Spleen (tissue), 11 donors: ENCODE results near the gene FBXL16. TPM values are rescaled to one million over a fixed set of nuclear protein-coding genes. Genes with fewer than 3 reads are reported as not detected.

ENCODE experiments used
- DNase-seq: peaks from one replicate; pipeline ENCODE4 v3.0.0-alpha.2; 2020
- H3K27ac ChIP-seq, 8 donors: fragments of 200-600 bp; sonication (generic) in 7 of 8; 1 replicate in 4 of 8; 2 replicates in 4 of 8; pipeline versions ENCODE4 v1.5.0 to v1.8.0; 2016 to 2021; ENCODE audit warnings: inconsistent platforms in 4 of 8, mild to moderate bottlenecking in 4 of 8, moderate library complexity in 1 of 8
- H3K27me3 ChIP-seq, 7 donors: fragments of 200-600 bp; sonication (generic) in 6 of 7; replicated peaks in 1 of 7; 1 replicate in 4 of 7; 2 replicates in 3 of 7; pipeline versions ENCODE4 v1.5.0 to v1.8.0; 2016 to 2021; ENCODE audit warnings: inconsistent platforms in 3 of 7, mild to moderate bottlenecking in 1 of 7
- H3K36me3 ChIP-seq, 6 donors: fragments of 200-600 bp; sonication (generic) in 5 of 6; 1 replicate in 4 of 6; 2 replicates in 2 of 6; pipeline versions ENCODE4 v1.5.0 to v1.8.0; 2016 to 2021; ENCODE audit warnings: inconsistent platforms in 2 of 6
- H3K4me1 ChIP-seq, 6 donors: fragments of 200-600 bp; sonication (generic) in 5 of 6; 1 replicate in 3 of 6; 2 replicates in 3 of 6; pipeline versions ENCODE4 v1.5.0 to v1.8.0; 2016 to 2021; ENCODE audit warnings: inconsistent platforms in 3 of 6
- H3K4me3 ChIP-seq, 8 donors: fragments of 200-600 bp; sonication (generic) in 7 of 8; 1 replicate in 4 of 8; 2 replicates in 4 of 8; pipeline versions ENCODE4 v1.5.0 to v1.8.0; 2016 to 2021; ENCODE audit warnings: inconsistent platforms in 4 of 8, mild to moderate bottlenecking in 4 of 8, moderate library complexity in 2 of 8
- H3K9me3 ChIP-seq, 8 donors: fragments of 200-600 bp; sonication (generic) in 7 of 8; 1 replicate in 4 of 8; 2 replicates in 4 of 8; pipeline versions ENCODE4 v1.5.0 to v1.8.0; 2016 to 2021; ENCODE audit warnings: inconsistent platforms in 4 of 8
- CTCF ChIP-seq, 11 experiments: fragments of 200-600 bp in 7 of 11; fragments of 450-650 bp in 4 of 11; sonication (generic) in 4 of 11; IDR thresholded peaks in 8 of 11; conservative IDR thresholded peaks in 3 of 11; 1 replicate in 7 of 11; 2 replicates in 4 of 11; pipeline versions ENCODE4 v1.4.0 to v1.8.0; 2016 to 2021; ENCODE audit warnings: antibody characterized with exemption in 11 of 11, inconsistent platforms in 4 of 11, mild to moderate bottlenecking in 1 of 11
- POLR2A ChIP-seq, 3 donors: fragments of 450-650 bp; IDR thresholded peaks; one replicate each; pipeline ENCODE4 v1.5.1; 2017; ENCODE audit warnings: antibody characterized with exemption in 3 of 3, mild to moderate bottlenecking in 1 of 3
- POLR2AphosphoS5 ChIP-seq, 3 donors: sonication (generic); formaldehyde crosslinking; IDR thresholded peaks; one replicate each; pipeline ENCODE4 v1.5.1; 2017; ENCODE audit warnings: antibody characterized with exemption in 3 of 3
- WGBS, 5 donors: extraction: QIAGEN DNeasy Blood & Tissue Kit in 3 of 5; methylation state at CpG; one replicate each; pipeline versions ENCODE4 v1.1.5 to v1.1.7; 2013 to 2018; 5-methylcytosine and 5-hydroxymethylcytosine counted together
- intact Hi-C: fragments of 100-400 bp; cut with DNase I; formaldehyde crosslinking; loops from one replicate; pipeline ENCODE4 v1.15.0; 2023; ENCODE audit warnings: low total_unique reads
- polyA plus RNA-seq, 3 donors: library from polyadenylated mRNA; stranded (reverse); fragments of 200-250 nt; gene quantifications; one replicate each; pipeline ENCODE4 v1.2.1, GENCODE V29; 2013
- total RNA-seq, 7 donors: library from RNA; depleted of rRNA in 3 of 7; stranded (reverse); fragments of >200 nt in 3 of 7; fragmentation: NEBNext Ultra II Directional in 4 of 7; extraction: Animal tissue kit (Norgen Biotek cat#: 25700) in 4 of 7; gene quantifications; one replicate each; pipeline versions ENCODE4 v1.1.0 to v1.2.1, GENCODE V29; 2016 to 2021
- donor health status: healthy with polysubstance abuse.
- donor health status: DM: no; HTN: no; CAD: no; lungs with moderate emphysema.
- donor health status: DM: no; HTN: no; CAD: no.
- donor health status: Bipolar disorder and iron deficiency.
- donor health status: healthy.
- donor health status: DM: no; HTN: no; CAD: no.
- donor health status: DM: yes; HTN: yes; CAD: no.

Gene FBXL16
- total and polyA plus RNA-seq, 10 donors, result 0.48 to 2.6 (median 1.5) TPM

- H3K27me3 ChIP-seq, result peaks cover 0 to 42% (median 18%) of the 10 kb centered on the region in 7 donors
- peak; percentile 79 for DNase-seq
- intact Hi-C loops, result no loop called here
- peaks cover 0 to 61% (median 34%) of the 10 kb centered on the region in 6 donors for H3K36me3 ChIP-seq
- H3K27ac ChIP-seq, result no peak overlapping the region
- TF ChIP-seq CTCF (IDR thresholded peaks at IDR 0.05 in 8 of 11, conservative IDR thresholded peaks at IDR 0.05 in 3 of 11) (no peak), POLR2A (IDR thresholded peaks at IDR 0.05) (no peak), POLR2AphosphoS5 (IDR thresholded peaks at IDR 0.05) (peak in 2 of 3 donors; percentile 26 to 65)
- H3K4me3 ChIP-seq, result no peak overlapping the region
- 91 to 96% (median 92%) methylated on average over 28 to 37 of the region's 37 CpGs for WGBS, 5 donors
- no peaks in the 10 kb centered on the region for H3K9me3 ChIP-seq
- H3K4me1 ChIP-seq, result peaks cover 5 to 39% (median 33%) of the 10 kb centered on the region in 6 donors
Measured at GRCh38 chr16:729768-730665, 24.4 kb upstream of the FBXL16 start.

GRCh38 chr16:728890-729744 is 23.5 kb upstream of the FBXL16 start:
- H3K36me3 ChIP-seq, result peaks cover 0 to 52% (median 25%) of the 10 kb centered on the region in 6 donors
- peak overlapping the region in 4 of 8 donors; percentile 73 to 90 (median 82) for H3K27ac ChIP-seq
- H3K4me1 ChIP-seq, result peaks cover 5 to 39% (median 34%) of the 10 kb centered on the region in 6 donors
- H3K9me3 ChIP-seq, result no peaks in the 10 kb centered on the region
- DNase-seq, result peak; percentile 81
- H3K27me3 ChIP-seq, result peaks cover 0 to 42% (median 18%) of the 10 kb centered on the region in 7 donors
- 61 to 76% (median 67%) methylated on average over 36 to 55 of the region's 55 CpGs for WGBS, 5 donors
- H3K4me3 ChIP-seq, result peak overlapping the region in 4 of 8 donors; percentile 60 to 83 (median 64)
- TF ChIP-seq POLR2AphosphoS5 (IDR thresholded peaks at IDR 0.05) (peak in 1 of 3 donors; percentile 33), POLR2A (IDR thresholded peaks at IDR 0.05) (no peak)
- intact Hi-C loops, result no loop called here

DNA sequence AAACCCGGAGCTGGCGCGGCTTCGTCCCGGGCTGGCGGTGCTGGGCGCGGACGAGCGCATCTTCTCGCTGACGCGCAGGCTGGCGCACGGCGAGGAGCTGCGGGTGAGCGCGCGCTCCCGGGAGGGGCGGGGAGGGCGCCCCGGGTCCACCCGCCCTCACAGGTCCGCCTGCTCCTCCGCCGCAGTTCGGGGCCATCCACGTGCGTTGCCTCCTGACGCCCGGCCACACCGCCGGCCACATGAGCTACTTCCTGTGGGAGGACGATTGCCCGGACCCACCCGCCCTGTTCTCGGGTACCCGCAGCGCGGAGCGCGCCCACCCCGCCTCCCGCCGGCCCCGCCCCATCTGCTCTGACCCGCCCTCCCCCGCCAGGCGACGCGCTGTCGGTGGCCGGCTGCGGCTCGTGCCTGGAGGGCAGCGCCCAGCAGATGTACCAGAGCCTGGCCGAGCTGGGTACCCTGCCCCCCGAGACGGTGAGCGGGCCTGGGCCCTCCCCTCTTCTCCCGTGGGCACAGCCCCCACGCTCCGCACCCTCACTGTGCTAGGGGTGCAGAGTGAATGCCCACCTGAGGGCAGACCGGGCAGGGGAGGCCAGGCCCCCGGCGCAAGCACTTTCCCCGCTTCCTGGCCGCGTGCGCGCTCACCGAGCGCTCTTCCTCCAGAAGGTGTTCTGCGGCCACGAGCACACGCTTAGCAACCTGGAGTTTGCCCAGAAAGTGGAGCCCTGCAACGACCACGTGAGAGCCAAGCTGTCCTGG is 22.7 kb upstream of the FBXL16 start:
- intact Hi-C loops, result no loop called here
- H3K27me3 ChIP-seq, result peaks cover 0 to 42% (median 18%) of the 10 kb centered on the region in 7 donors
- peak overlapping the region in 7 of 8 donors; percentile 29 to 90 (median 73) for H3K27ac ChIP-seq
- peaks cover 0 to 44% (median 17%) of the 10 kb centered on the region in 6 donors for H3K36me3 ChIP-seq
- DNase-seq, result peak; percentile 92
- 0 to 2% (median 1%) methylated on average over 11 to 80 of the region's 80 CpGs for WGBS, 5 donors
- TF ChIP-seq POLR2A (IDR thresholded peaks at IDR 0.05) (no peak), POLR2AphosphoS5 (IDR thresholded peaks at IDR 0.05) (peak; percentile 74 to 78 (median 78)), CTCF (IDR thresholded peaks at IDR 0.05 in 8 of 11, conservative IDR thresholded peaks at IDR 0.05 in 3 of 11) (no peak)
- peak overlapping the region; percentile 49 to 83 (median 60) for H3K4me3 ChIP-seq
- no peaks in the 10 kb centered on the region for H3K9me3 ChIP-seq
- peaks cover 5 to 46% (median 35%) of the 10 kb centered on the region in 6 donors for H3K4me1 ChIP-seq
